ENCODE measurements around the gene MAFB.

MAFB gene

DNA sequence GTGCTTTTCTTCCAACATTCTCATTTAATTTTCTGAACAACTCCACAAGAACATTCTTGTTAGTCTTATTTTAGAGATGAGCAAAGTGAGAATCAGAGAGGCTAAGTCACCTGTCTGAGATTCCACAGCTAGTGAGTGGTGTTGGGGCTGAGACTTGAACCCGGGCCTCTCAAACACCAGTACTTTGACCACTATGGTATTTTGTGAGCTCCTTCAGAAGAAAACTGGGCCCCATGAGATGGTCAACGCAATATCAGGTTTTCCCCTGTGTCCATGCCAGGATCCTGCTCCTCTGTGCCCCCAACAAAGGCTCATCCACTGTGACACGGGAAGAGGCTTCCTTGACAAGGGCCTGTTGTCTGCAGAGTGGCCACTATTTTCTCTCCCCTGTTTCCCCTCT, 51.9 kb downstream of the MAFB start:
- in situ Hi-C loops (cut with MboI; ENCODE audit: low sequenced_read_pairs), result no loop called here

DNA sequence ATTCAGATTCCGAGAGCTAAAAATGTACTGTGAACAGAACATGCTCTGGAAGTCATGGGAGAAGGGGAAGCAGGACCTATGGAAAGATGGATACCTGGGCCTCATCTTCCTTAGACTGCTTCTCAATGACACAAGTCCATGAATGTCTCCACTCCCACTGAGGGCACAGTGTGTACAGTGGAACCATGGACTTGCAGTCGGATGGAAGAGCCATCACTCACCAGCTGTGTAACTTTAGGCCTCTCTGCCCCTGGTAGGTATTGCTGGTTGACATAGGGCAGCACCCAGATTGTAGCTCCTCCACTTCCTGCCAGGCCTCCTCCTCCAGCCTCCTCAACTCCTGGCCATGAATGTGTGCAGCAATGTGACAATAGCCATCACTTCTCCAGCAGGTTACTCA, 52.5 kb downstream of the MAFB start:
- in situ Hi-C loops (cut with MboI; ENCODE audit: low sequenced_read_pairs), result no loop called here

GRCh38 chr20:40635971-40636370, 53.1 kb downstream of the MAFB start:
- in situ Hi-C loops (cut with MboI; ENCODE audit: low sequenced_read_pairs), result no loop called here

Measured in HL-60/S4 treated with phorbol 12-myristate 13-acetate at 8.2 ng/mL for 4 days and 3 days (cell line).